ENCODE data around the gene DENND4A. TPM values are rescaled to one million over a fixed set of nuclear protein-coding genes. Genes with fewer than 3 reads are reported as not detected.

Gene DENND4A
- total RNA-seq, 4 donors from 2014 or later = 20.3 to 42.3 (median 33.7) TPM

DNA sequence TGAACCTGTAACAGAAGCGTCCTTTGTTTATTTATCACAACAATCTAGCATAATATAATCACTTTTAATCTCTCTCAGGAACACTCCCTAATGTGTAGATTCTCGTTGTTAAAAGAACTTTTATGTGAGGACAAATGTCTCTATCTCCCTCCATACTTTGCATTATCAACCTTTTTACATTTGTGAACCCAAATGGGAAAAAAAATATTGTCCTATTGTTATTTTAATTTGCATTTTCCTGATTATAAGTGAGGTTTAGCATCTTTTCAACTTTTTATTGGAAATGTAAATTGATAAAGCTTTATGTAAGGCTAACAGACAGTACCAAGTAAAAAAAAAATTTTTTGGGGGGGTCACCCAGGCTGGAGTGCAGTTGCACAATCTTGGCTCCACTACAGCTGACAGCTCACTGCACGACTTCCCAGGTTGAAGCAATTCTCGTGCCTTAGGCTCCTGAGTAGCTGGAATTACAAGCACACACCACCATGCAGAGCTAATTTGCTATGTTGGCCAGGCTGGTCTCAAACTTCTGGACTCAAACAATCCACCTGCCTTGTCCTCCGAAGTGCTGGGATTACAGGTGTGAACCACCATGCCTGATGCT, 33.0 kb upstream of the DENND4A start:
- 56 to 58% methylated on average over 4 of the region's 5 CpGs for WGBS, 2 donors (ENCODE audit: low coverage in 1 of 2)
- ATAC-seq = peak; percentile 72
- peak; percentile 17 for TF ChIP-seq POLR2AphosphoS5 (IDR thresholded peaks at IDR 0.05)
- TF ChIP-seq POLR2A (IDR thresholded peaks at IDR 0.05) = no peak
- TF ChIP-seq, protein P1, sequence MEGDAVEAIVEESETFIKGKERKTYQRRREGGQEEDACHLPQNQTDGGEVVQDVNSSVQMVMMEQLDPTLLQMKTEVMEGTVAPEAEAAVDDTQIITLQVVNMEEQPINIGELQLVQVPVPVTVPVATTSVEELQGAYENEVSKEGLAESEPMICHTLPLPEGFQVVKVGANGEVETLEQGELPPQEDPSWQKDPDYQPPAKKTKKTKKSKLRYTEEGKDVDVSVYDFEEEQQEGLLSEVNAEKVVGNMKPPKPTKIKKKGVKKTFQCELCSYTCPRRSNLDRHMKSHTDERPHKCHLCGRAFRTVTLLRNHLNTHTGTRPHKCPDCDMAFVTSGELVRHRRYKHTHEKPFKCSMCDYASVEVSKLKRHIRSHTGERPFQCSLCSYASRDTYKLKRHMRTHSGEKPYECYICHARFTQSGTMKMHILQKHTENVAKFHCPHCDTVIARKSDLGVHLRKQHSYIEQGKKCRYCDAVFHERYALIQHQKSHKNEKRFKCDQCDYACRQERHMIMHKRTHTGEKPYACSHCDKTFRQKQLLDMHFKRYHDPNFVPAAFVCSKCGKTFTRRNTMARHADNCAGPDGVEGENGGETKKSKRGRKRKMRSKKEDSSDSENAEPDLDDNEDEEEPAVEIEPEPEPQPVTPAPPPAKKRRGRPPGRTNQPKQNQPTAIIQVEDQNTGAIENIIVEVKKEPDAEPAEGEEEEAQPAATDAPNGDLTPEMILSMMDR (IDR thresholded peaks at IDR 0.05) = no peak

DNA sequence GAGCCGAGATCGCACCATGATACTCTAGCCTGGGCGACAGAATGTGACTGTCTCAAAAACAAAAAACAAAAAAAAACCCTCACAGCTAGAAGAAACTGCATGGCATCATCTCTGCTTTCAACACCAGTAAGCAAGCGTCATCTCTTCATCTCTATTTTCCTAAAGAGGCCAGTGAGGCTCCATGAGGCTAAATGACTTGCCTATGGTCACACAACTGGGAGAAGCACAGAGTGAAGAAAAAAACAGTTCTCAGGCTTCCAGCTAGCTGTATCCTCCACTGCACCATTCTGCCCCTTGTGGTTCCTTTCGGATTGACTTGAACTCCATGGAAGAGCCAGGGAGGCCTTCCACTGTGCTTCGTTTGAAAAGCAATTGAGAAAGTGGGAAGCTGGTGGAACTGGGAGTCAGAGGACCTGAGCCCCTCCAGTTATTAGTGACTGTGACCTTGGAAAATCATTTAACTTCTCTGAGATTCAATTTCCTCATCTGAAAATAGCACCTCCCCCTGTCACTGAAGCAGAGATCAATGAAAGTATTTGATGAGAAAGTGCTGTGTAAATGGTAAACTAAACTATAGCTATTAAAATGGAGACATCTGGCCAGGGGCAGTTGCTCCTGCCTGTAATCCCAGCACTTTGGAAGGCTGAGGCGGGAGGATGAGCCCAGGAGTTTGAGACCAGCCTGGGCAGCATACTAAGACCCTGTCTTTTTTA, 32.1 kb upstream of the DENND4A start:
- Histone ChIP-seq H3K4me3 (no peak overlapping the region), H3K27me3 (peaks cover 6% of the 10 kb centered on the region)
- ATAC-seq = peak; percentile 85

More for the DNA sequence above, 33.0 kb upstream of the DENND4A start:
- Histone ChIP-seq H3K9me3 (no peaks in the 10 kb centered on the region), H3K27me3 (peaks cover 6% of the 10 kb centered on the region), H3K36me3 (no peaks in the 10 kb centered on the region), H3K4me3 (no peak overlapping the region), H3K4me1 (peaks cover 0 to 7% (median 0%) of the 10 kb centered on the region in 3 donors), H3K27ac (no peak overlapping the region)

DNA sequence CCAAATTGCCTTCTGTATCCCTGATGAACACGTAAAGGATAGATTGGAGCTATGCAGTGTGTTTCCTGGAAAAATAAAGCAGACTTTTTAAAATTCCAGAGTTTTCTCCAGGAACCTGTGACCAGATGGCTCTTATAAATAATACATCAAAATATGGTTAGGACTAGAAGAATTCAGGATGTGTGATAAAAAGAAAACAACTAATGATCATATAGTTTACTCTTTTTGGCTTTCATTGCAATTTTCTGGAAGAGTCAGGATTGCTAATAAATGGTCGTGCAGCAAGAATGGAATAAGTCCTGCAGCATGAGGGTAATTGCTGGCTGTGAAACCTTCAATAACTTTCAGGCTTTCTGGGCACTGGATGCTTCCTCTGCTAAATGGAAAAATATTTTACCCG, 30.2 kb upstream of the DENND4A start:
- TF ChIP-seq POLR2AphosphoS5 (IDR thresholded peaks at IDR 0.05) (no peak), POLR2A (IDR thresholded peaks at IDR 0.05) (no peak), EP300 (IDR thresholded peaks at IDR 0.05) (no peak)
- WGBS, 2 donors (ENCODE audit: low coverage in 1 of 2) = 46 to 57% methylated on average over 2 to 3 of the region's 3 CpGs

More for the DNA sequence above, 32.1 kb upstream of the DENND4A start:
- no peaks in the 10 kb centered on the region for H3K36me3 ChIP-seq
- WGBS, 2 donors (ENCODE audit: low coverage in 1 of 2) = 61 to 86% methylated on average over 4 to 7 of the region's 7 CpGs
- TF ChIP-seq, protein P1 (IDR thresholded peaks at IDR 0.05) = peak; percentile 28 to 60 (median 50)
- no peak for TF ChIP-seq POLR2A (IDR thresholded peaks at IDR 0.05)
- H3K9me3 ChIP-seq = no peaks in the 10 kb centered on the region
- peaks cover 0 to 7% (median 3%) of the 10 kb centered on the region in 3 donors for H3K4me1 ChIP-seq
- H3K27ac ChIP-seq = no peak overlapping the region

DNA sequence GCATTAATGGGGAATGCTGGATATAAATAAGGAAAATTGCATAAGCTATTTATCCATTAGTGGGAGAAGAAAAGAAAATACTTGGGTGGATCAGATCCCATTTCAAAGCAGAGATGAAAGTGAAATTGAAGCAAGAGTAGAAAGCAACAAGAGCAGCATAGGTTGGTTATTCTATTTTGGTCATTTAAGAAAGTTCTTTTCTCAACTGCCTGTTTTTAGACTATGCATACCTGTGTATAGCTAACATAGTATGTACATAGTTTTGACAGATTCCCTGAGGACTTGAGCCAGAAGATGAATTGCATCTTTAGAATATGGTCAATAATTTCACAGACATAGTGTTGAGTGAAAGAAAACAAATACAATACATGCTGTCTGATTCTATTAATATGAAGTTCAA, 29.0 kb upstream of the DENND4A start:
- no peak for ATAC-seq
- Histone ChIP-seq H3K4me1 (peaks cover 0 to 7% (median 3%) of the 10 kb centered on the region in 3 donors), H3K27ac (no peak overlapping the region), H3K36me3 (no peaks in the 10 kb centered on the region), H3K27me3 (peaks cover 6% of the 10 kb centered on the region), H3K4me3 (no peak overlapping the region), H3K9me3 (no peaks in the 10 kb centered on the region)
- TF ChIP-seq POLR2A (IDR thresholded peaks at IDR 0.05) = no peak
- no peak for TF ChIP-seq EP300 (IDR thresholded peaks at IDR 0.05)
- no peak for TF ChIP-seq POLR2AphosphoS5 (IDR thresholded peaks at IDR 0.05)
- TF ChIP-seq, protein P1 (IDR thresholded peaks at IDR 0.05) = no peak

More for the DNA sequence above, 30.2 kb upstream of the DENND4A start:
- no peak overlapping the region for H3K4me3 ChIP-seq
- H3K27ac ChIP-seq = no peak overlapping the region
- no peaks in the 10 kb centered on the region for H3K9me3 ChIP-seq
- no peak for ATAC-seq
- H3K36me3 ChIP-seq = no peaks in the 10 kb centered on the region
- H3K27me3 ChIP-seq = peaks cover 6% of the 10 kb centered on the region
- H3K4me1 ChIP-seq = peaks cover 0 to 7% (median 3%) of the 10 kb centered on the region in 3 donors

DNA sequence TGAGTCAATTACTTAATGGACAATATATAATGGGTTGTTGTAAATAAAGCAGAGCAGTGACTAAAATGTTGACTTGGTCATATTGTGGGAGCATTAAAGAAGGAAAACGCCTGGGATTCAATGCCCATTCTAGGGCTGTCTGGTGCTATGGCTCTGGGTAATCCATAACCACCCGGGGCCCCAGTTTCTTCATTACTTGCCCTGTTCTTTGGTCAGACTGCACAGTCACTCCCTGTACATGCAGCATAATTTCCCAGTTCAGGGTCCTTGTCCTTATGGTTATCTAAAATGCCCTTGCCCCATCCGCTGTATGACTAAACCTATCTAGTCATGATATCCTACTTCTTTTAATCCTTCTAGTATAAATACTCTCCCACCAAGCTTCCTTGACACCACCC, 27.5 kb upstream of the DENND4A start:
- 85 to 92% methylated on average over 2 to 3 of the region's 3 CpGs for WGBS, 2 donors (ENCODE audit: low coverage in 1 of 2)
- Histone ChIP-seq H3K27me3 (peaks cover 6% of the 10 kb centered on the region), H3K27ac (peak overlapping the region in 1 of 4 donors; percentile 17), H3K4me1 (peaks cover 0 to 7% (median 3%) of the 10 kb centered on the region in 3 donors), H3K36me3 (no peaks in the 10 kb centered on the region), H3K9me3 (no peaks in the 10 kb centered on the region), H3K4me3 (no peak overlapping the region)
- no peak for ATAC-seq
- TF ChIP-seq EP300 (IDR thresholded peaks at IDR 0.05) = no peak
- no peak for TF ChIP-seq POLR2A (IDR thresholded peaks at IDR 0.05)
- TF ChIP-seq, protein P1 (IDR thresholded peaks at IDR 0.05) = no peak
- no peak for TF ChIP-seq POLR2AphosphoS5 (IDR thresholded peaks at IDR 0.05)

Data from gastroesophageal sphincter (tissue), 4 donors.